GF-D8 (cell line): Measurements from ENCODE around the gene USP9X.
"Not testable (repeated sequence)": the region's sequence is repeated elsewhere in the genome, so short reads cannot be mapped to it uniquely, and the experiment has no call there.

Source experiments
- DNase-seq: peaks from one replicate; lab custom pipeline; 2025; lab: John Stamatoyannopoulos, UW

The USP9X gene

DNA sequence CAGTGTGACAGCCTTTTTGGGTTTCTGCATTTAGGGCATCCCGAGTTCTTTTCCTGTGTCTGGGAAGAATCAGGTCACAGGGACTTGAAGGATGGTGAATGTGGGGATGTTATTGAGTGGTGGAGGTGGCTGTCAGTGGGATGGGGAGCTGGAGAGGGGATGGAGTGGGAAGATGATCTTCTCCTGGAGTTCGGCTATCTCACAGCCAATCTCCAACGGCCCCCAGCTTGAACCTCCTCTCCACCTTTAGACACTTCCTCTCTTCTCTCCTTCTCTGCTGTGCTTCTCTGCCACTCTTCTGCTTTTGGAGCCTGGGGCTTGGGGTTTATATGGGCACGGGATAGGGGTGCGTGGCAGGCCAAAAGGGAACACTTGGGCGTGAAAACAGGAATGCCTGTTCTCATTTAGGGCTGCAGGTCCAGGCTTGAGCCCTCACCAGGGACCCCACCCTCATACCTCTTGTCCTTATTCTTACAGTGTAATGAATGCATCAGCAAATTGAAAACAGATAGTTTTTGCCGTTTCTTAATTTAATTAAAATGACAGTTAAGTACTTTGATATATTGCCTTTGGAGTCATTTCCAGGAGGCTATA lies 37.5 kb downstream of the USP9X start:
- no peak for DNase-seq

DNA sequence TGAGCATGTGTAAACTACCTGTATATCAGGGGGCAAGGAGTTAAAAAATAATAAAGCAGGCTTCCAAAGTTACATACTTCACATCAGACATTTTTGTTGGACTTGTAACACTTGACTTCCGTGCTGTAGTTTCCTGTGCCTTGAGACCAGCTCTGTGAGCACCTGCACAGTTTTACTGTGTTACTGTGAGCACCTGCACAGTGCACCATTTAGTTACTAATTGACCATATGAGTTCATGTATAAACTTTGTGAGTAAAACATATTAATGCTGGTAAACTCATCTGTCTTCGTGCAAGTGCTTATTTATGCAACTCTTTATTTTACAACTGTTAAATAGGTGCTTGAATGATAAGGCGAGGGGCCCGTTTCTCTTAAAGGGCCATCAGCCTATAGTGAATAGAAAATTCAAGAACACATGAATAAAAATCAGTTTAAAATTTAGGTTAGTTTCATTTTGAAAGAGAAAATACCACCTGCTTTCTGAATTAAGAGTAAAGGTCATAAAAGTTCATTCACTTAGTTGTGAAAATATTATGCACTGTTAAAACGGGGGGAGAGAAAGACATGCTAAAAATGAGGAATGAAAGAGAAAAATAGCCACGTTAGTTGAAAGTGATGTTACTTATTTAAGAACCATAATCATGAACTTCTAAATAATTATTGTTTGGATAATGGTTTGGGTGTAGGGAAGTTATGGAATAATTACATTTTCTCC lies 42.4 kb downstream of the USP9X start:
- no peak for DNase-seq

DNA sequence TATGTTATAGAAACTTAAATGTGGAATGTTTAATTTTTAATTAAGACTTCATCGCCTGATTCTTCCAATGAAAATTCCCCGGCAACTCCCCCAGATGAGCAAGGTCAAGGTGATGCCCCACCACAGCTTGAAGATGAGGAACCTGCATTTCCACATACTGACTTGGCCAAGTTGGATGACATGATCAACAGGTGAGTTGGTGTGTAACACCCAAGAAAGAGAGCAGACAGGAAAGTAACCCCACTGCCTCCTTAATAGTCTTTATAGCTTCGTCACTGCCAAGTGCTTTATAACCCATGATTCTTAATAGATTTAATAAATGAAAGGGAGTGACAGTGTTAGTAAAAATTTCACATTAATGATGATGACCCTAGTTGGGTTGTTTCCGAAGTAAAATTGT lies 43.7 kb downstream of the USP9X start:
- no peak for DNase-seq

DNA sequence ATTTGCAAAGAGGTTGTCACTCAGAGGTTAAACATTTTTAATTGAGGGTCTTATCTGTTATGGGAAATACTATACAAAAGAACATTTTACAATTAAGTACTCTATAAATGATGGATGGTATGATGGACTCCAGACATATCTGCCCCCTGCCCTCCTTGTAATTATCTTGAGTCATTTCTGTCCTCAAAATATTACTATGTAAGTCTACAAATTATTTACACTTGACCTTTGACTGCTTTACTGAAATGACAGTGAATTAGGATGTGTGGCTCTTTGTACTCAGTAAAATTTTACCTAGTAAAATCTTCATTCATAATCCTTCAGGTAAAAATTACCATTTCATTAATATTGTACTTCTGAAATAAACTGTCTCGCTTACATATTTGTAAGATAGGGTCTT lies 46.5 kb downstream of the USP9X start:
- DNase-seq = no peak

DNA sequence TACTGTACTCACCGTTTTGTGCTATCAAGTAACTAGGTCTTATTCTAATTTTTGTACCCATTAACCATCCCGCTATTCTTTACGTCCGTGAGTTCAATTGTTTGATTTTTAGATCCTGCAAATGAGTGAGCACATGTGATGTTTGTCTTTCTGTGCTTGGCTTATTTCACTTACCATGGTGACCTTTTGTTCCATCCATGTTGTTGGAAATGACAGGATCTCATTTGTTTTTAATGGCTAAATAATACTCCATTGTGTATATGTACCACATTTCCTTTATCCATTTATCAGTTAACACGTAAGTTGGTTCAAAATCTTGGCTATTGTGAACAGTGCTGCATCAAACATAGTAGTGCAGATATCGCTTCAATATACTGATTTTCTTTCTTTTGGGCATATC lies 48.3 kb downstream of the USP9X start:
- no peak for DNase-seq

DNA sequence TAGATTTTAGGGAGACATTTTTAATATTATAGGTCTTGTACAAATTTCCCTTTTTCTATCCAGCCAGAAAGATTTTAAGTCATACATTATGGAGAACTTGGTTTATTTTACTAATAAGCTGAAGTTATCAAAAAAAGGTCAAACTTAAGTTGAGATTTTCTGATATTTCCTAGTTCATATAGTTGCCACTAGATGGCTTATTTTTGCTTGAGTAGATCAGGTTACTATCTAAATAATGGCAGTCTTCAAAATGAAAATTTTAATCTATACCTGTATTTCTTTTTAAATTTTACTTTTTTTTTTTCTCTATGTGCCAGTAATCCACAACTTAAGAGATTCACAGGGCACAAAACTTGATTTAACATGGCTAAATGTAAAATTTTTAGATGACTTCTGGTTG lies 52.3 kb downstream of the USP9X start:
- DNase-seq = no peak

DNA sequence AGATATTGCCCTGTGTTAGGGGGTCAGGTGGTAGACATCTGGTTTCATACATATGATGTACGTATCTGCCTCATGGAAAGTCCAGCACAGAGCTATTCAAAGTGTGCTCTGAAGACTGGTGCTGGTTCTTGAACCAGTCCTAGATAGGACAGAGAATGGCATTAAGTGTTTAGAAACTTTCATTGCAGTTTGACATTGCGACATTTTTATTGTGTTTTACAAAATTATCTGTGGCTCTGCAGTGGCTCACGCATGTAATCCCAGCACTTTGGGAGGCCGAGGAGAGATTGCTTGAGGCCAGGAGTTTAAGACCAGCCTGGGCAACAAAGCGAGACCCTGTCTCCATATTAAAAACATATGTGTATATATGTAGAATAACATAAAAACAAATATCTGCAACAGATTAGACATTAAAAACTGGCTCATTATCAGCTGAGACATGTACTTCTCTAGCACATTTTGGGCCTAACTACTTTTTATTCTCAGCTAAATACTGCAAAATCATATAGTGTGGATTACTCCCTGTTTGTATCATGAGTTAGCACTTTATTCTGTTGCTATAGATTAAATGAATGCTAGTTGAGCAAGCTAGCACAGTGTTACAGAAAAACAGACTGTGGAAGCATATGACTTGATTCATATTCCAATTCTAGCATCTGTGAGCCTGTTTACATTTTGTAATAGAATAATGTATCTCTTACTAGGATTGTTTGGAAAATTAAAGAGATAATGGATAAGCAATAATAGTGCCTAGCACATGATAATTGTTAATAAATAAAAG lies 57.1 kb downstream of the USP9X start:
- DNase-seq = peak; percentile 15

DNA sequence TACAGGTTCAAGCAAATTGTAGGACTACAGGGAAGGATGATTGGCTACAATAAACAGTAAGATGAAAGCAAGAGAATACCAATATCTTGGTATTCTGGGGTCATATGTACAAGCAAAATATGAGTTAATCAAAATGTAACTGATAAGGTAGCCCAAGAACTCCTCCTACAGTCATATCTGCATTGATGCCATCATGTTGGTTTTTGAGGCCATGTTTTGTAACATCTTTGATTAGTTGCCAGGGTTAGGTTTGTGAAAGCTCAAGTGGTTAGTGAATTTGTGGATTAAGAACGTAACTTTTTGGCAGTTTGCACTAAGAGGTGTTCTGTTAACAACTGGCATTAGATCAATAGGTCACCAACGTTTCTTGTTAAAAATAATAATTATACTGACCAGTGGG lies 59.6 kb downstream of the USP9X start:
- DNase-seq = no peak

DNA sequence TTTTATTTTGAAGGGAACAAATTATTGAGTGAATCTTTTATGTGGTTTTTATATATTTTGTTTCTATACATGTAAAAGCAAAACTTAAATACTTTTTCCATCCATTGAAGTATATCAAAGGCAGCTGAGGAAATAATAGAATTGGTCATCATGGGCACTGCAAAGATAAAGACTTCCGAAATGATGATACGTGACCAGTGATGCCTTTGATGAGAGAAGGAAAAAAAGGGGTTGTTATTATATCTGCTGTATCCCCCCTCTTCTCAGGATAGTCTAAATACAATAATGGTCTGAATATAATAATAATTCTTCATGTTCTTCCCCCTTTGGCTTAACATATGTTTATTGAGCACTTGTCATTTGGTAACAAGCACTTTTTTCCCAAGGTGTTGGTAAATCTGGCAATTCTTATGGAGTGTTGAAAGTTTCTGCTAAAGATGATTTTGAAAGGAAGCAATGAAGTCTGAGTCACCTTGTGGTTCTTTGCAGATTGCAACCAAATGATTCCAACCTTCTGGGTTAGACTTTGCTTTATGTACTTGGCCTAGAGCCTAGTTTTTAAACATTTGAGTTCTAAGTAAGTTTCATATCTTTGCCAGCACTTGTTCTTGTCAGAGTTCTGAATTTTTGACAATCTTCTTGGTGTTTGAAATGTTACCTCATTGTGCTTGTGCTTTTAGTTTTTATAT lies 60.8 kb downstream of the USP9X start:
- no peak for DNase-seq

DNA sequence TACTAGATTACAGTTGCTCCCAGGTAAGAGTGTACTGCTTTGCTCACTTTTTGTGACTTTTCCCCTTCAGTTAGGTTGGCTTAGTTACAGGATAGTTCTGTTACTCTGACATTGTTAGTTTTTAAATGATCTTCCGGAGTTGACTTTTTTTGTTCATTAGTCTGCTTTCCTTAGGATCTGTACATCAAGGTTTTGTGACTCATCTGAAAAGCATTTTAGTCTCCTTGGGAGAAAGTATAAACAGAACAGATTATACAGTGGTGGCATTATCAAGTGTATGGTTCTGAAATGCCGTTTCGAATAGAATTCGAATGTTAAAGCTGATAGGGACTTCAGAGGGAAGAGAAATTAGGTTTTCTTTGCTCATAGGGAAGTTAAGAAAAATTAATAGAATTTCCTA lies 63.3 kb downstream of the USP9X start:
- no peak for DNase-seq

DNA sequence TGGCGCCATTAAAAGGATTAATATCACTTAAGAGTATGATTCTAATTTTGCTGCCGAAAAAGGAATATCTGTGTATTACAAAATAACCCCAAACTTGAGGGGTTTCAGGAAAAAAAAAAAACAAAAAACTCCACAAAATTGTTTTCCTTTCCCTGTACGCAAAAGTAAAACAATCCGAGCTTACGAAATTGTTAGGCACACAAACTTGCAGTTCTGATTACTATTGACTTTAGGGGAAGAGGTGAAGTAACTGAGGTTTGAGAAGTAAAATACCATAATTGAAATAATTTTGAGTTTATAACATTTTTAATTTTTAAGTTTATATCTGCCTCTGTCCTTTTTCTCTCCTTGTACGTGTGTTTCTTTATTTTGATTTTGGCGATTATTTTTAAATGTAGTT lies 64.8 kb downstream of the USP9X start:
- DNase-seq = no peak

DNA sequence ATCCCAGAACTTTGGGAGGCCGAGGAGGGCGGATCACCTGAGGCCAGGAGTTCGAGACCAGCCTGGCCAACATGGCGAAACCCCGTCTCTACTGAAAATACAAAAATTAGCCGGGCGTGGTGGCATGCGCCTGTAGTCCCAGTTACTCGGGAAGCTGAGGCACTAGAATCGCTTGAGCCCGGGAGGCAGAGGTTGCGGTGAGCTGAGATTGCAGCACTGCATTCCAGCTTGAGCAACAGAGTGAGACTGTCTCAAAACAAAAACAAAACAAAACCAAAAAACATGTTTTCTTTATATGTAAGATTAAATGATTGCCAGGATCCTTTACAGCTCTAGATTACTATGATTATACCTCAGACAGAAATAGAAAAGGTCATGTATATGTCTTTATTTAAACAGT lies 66.5 kb downstream of the USP9X start:
- DNase-seq = not testable (repeated sequence)

DNA sequence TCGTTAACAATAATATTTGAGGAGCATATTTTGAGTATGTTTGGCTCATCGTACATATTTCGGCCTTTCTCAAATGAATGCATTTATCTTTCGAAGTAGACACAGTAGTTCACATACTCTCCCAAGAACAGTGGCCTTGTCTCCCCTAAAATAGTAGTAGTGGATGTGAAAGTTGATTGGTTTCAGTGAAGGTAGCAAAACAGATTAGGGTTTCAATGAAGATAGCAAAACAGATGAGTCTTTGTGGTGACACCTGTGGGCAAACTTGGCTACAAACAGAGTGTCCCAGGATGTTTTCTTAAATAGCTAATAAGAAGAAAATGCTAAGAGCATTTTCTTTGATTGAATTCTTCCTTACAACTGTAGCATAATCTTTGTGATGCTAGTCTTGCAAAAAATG lies 67.0 kb downstream of the USP9X start:
- DNase-seq = no peak

DNA sequence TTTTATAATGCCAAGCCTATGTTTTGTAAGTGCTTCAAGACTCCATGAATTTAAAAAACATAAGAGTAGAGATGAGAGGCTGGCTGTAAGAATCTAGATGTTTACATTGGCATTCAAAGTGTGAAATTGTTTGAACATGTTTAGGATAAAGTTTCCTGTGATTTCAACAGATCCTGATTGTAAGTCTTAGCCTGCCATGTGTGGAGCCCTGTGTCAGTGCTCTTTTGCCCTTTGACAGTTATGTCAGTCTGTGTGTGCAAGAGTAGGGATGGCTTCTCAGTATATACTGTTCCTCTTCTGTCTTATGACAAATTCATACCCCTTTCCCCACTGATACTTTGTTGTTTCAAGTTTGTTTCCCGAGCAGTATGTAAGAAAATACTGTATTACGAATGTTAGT lies 68.2 kb downstream of the USP9X start:
- no peak for DNase-seq

DNA sequence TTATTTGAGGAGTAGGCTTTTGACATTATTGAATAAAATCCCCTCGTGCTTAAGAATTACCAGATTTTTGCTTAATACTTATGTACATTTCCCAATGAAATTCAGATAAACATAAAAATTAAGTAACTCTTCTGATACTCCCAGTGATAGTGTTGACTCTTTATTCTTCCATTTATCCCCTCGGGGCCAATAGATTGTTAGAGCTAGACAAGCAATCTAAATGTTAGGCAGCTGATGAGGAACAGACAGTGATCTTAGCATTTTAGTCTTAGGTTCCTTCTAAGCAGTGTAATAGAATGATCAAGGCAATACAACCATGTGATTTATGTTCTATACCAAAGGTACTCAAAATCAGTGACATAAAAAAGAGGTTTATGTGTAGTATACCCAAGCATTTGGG lies 68.7 kb downstream of the USP9X start:
- no peak for DNase-seq

DNA sequence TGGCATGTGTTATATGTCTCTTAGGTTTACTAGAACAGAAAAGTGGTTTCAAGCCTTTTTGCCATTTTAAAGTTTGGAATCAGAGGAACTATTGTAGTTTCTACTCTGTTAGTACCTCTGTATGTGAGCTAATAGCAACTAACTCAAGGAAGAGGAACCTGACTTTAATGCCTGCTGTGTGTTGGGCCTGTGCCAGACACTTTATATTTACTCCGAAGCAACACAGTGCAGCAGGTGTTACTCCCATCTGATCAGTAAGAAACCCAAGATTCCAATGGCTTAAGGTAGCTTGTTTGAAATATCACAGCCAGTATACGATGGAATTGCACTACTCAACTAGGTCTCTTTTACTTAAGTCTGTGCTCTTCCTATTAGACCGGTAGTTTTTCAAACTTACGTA lies 79.2 kb downstream of the USP9X start:
- no peak for DNase-seq

DNA sequence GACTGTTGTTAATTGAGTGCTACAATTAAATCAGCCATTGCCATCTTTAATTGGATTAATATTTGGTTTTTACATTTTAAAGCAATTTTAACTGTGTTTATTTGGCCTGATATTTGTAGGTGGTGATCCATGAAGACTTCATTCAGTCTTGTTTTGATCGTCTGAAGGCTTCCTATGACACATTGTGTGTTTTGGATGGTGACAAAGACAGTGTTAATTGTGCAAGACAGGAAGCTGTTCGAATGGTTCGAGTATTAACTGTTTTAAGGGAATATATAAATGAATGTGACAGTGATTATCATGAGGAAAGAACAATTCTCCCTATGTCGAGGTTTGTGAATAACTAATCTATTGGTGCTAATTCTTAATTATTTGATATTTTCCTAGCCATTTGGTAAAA lies 82.6 kb downstream of the USP9X start:
- DNase-seq = no peak

DNA sequence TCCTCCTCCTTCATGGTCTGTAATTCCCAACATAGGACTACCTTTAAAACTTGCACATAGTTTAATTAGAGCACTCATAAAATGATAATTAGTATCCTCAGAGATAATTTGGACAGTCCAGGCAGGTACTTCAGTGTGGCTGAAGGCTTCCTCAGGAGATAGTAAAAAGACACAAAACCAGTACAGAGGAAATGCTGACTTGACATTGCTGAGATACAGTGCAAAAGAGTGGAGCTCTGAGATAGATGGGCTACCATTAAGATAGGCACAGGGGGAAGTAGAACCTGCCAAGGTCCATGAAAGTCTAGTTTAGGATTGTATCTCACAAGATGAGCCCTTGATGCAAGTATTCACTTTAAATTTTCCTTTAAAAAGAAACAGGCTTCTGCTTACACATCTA lies 91.0 kb downstream of the USP9X start:
- DNase-seq = no peak

DNA sequence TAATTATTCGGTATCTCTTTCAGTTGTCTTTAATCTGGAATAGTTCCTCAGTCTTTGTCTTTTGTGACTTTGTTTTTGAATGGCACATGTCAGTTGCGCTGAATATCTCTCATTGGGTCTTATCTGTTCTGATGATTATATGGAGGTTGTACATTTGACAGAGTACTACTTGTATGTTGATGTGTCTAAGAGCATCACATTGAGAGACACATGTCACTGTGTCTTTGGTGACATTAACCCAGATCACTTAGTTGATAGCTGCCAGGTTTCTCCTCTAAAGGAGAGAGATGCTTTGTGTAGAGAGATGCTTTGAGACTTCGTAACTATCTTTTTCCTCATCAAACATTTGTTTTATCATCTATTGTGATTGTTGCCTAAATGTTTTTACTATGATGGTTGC lies 92.1 kb downstream of the USP9X start:
- no peak for DNase-seq

DNA sequence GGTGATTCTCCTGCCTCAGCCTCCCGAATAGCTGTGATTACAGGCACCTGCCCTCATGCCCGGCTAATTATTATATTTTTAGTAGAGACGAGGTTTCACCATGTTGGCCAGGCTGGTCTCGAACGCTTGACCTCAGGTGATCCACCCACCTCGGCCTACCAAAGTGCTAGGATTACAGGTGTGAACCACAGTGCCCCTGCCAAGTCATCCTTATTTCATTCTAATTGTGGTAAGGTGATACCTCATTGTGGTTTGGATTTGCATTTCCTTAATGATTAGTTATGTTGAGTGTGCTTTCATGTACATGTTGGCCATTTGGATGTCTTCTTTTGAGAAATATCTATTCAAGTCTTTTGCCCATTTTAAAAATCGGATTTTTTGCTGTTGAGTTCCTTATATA lies 93.0 kb downstream of the USP9X start:
- DNase-seq = no peak

DNA sequence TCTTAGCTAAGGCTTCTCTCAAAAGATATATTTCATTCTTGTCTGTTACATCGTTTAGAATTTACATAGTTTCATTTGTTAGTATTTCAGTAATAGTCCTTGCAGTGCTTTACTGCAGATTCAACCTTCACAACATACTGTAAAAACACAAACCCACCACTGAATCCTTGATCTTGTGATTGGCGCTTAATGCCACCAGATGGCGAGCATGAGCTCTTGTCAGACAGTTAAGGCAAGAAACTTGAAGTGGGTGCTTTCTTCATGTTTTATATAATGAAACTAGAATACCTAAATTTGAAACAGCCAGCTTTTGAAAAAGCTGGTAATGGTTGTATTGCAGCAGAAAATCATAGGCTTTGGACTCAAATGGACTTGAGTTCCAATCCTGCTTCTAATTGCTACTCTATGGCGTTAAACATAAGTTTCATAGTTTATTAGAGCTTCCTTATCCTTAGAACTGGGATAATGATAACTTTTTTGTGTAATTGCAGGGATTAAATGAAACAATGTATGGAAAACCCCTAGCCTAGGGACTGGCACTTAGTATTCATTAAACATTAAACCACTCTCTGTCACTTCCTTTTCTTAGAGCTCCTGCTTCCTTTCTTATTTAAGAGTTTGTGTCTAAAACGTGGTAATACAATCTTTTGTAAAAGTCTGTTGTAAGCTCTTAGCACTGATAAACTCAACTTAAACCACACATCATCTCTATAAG lies 95.1 kb downstream of the USP9X start:
- peak; percentile 2 for DNase-seq

DNA sequence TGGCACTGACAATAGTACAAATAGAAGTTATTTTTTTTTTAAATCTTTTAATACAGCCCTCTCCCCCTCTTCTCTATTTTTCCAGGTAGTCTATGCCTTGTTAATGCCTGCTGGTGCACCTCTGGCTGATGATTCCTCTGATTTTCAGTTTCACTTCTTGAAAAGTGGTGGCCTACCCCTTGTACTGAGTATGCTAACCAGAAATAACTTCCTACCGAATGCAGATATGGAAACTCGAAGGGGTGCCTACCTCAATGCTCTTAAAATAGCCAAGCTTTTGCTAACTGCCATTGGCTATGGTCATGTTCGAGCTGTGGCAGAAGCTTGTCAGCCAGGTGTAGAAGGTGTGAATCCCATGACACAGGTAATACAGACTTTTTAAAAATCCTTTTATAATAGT lies 99.1 kb downstream of the USP9X start:
- DNase-seq = no peak
